GM12874 (cell line): ENCODE measurements around the gene UBE2H.

ENCODE experiments used
- TF ChIP-seq, protein P1 (sequence below): IDR thresholded peaks from 2 replicates; pipeline ENCODE4 v1.5.1; 2011; ENCODE audit warnings: low read depth, mild to moderate bottlenecking, control low read depth, low read length, moderate library complexity; ENCODE audit not compliant: insufficient read depth

The UBE2H gene

GRCh38 chr7:129865093-129865924 lies 87.5 kb downstream of the UBE2H start:
- TF ChIP-seq, protein P1, sequence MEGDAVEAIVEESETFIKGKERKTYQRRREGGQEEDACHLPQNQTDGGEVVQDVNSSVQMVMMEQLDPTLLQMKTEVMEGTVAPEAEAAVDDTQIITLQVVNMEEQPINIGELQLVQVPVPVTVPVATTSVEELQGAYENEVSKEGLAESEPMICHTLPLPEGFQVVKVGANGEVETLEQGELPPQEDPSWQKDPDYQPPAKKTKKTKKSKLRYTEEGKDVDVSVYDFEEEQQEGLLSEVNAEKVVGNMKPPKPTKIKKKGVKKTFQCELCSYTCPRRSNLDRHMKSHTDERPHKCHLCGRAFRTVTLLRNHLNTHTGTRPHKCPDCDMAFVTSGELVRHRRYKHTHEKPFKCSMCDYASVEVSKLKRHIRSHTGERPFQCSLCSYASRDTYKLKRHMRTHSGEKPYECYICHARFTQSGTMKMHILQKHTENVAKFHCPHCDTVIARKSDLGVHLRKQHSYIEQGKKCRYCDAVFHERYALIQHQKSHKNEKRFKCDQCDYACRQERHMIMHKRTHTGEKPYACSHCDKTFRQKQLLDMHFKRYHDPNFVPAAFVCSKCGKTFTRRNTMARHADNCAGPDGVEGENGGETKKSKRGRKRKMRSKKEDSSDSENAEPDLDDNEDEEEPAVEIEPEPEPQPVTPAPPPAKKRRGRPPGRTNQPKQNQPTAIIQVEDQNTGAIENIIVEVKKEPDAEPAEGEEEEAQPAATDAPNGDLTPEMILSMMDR, result no peak

- TF ChIP-seq, protein P1, result no peak
These were observed 88.7 kb downstream of the UBE2H start for GRCh38 chr7:129864042-129864441.

GRCh38 chr7:129862682-129863081 lies 90.1 kb downstream of the UBE2H start:
- TF ChIP-seq, protein P1, result no peak

DNA sequence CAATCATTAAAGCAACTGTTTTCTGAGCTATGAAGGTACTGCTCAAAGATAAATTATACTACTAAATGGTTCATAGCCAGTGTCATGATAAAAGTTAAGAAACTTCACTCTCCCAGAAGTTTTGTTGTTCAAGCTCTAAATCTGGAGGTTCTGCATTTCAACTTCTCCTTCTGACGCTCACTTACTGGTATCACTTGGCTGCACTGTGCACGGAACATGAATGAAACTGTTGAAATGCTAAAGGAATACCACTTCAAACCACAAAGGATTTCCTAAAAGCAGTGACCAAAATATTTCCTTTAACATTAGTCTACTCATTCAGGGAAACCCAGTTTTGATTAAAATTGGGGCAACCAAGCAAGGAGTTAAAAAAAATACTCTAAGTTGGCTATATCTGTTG lies 93.6 kb downstream of the UBE2H start:
- TF ChIP-seq, protein P1, result no peak

GRCh38 chr7:129858490-129858889 lies 94.3 kb downstream of the UBE2H start:
- TF ChIP-seq, protein P1, result no peak

DNA sequence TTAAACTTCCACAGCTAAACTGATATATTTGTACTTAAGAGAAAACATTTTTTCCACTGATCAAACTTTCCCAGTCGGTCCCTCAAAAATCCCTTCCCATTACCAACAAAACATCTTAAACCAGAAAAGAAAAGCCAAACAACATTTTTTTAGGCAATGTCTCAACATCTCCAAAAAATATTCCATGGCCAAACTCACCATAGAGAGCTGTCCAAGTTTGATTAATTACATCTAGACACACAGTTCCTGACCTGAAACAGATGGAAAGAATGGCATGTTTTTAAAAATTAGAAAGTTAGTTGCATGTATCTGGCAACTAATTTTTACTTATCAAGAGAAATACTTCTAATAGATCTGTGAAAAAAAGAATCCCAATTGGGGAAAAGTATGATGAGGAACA lies 95.4 kb downstream of the UBE2H start:
- TF ChIP-seq, protein P1, result no peak

GRCh38 chr7:129855935-129856717 lies 96.6 kb downstream of the UBE2H start:
- TF ChIP-seq, protein P1, result no peak
